AG04449 (cell line): ENCODE measurements around the gene BCL7B.
"Not testable (repeated sequence)": the region's sequence is repeated elsewhere in the genome, so short reads cannot be mapped to it uniquely, and the experiment has no call there.

Source experiments
- CTCF ChIA-PET: fragments of 350-600 bp; formaldehyde crosslinking; extraction: SDS; loops from one replicate; lab custom pipeline; 2021; ENCODE audit warnings: antibody characterized with exemption; lab: Yijun Ruan, JAX
- POLR2A ChIA-PET: fragments of 400-600, 350-600 bp; formaldehyde crosslinking; extraction: SDS; loops from one replicate; lab custom pipeline; 2020; ENCODE audit warnings: antibody characterized with exemption, inconsistent platforms; lab: Yijun Ruan, JAX
- DNase-seq: peaks from one replicate; pipeline ENCODE4 v3.0.0-alpha.2; 2010; ENCODE audit warnings: low read depth, low spot score
- H3K4me3 ChIP-seq: 2 replicates; pipeline ENCODE4 v1.5.1; 2011; ENCODE audit warnings: low read depth, mild to moderate bottlenecking, control low read depth, low read length
- CTCF ChIP-seq: IDR thresholded peaks from one replicate; pipeline ENCODE4 v1.5.1; 2011; ENCODE audit warnings: mild to moderate bottlenecking, moderate library complexity, low read length, control low read depth, inconsistent platforms; ENCODE audit not compliant: insufficient read depth; ENCODE audit errors: missing control alignments

BCL7B gene

GRCh38 chr7:73555411-73555982, 2.0 kb downstream of the BCL7B start:
- no peak for TF ChIP-seq CTCF
- DNase-seq: no peak
- no peak overlapping the region for H3K4me3 ChIP-seq
- ChIA-PET CTCF (no interaction called here), POLR2A (no interaction called here)

- DNase-seq, H3K4me3 ChIP-seq, CTCF ChIA-PET, POLR2A ChIA-PET: not testable (repeated sequence)
Observed at GRCh38 chr7:73550093-73550492, 7.4 kb downstream of the BCL7B start.

- CTCF ChIA-PET: no interaction called here
- no peak for DNase-seq
- no peak for TF ChIP-seq CTCF
- POLR2A ChIA-PET: interaction anchor here (1.1 kb wide), 1 partner anchor 27 kb away, joined by 3 read pairs; the partner anchor contains the start of gene BAZ1B
- H3K4me3 ChIP-seq: no peak overlapping the region
Observed at GRCh38 chr7:73549176-73549575, 8.3 kb downstream of the BCL7B start.

- H3K4me3 ChIP-seq: no peak overlapping the region
- ChIA-PET POLR2A (interaction anchor here (1.1 kb wide), 1 partner anchor 9 kb away, joined by 3 read pairs; no protein-coding TSS in a partner anchor), CTCF (interaction anchor here (2.2 kb wide), 1 partner anchor 23 kb away, joined by 5 read pairs; no protein-coding TSS in a partner anchor)
- DNase-seq: no peak
- TF ChIP-seq CTCF: no peak
Observed at GRCh38 chr7:73547841-73548240, 9.6 kb downstream of the BCL7B start.

GRCh38 chr7:73544678-73545077, 12.8 kb downstream of the BCL7B start:
- H3K4me3 ChIP-seq: no peak overlapping the region
- CTCF ChIA-PET: no interaction called here
- DNase-seq: no peak
- TF ChIP-seq CTCF: no peak
- POLR2A ChIA-PET: no interaction called here

- ChIA-PET CTCF (no interaction called here), POLR2A (no interaction called here)
- TF ChIP-seq CTCF: no peak
- DNase-seq: no peak
- no peak overlapping the region for H3K4me3 ChIP-seq
Observed at GRCh38 chr7:73541722-73542121, 15.8 kb downstream of the BCL7B start.

GRCh38 chr7:73539709-73540108, 17.8 kb downstream of the BCL7B start:
- ChIA-PET POLR2A (no interaction called here), CTCF (interaction anchor here (1.4 kb wide), 1 partner anchor 128 kb away, joined by 3 read pairs; the partner anchor contains the start of gene VPS37D)
- no peak overlapping the region for H3K4me3 ChIP-seq
- DNase-seq: no peak
- no peak for TF ChIP-seq CTCF

GRCh38 chr7:73538510-73538909, 19.0 kb downstream of the BCL7B start:
- H3K4me3 ChIP-seq, DNase-seq: not testable (repeated sequence)
- ChIA-PET POLR2A (interaction anchor here (1.0 kb wide), 1 partner anchor 22 kb away, joined by 6 read pairs; no protein-coding TSS in a partner anchor), CTCF (interaction anchor here (1.1 to 1.4 kb wide), 3 partner anchors 16 to 187 kb away, joined by 3 read pairs; partner anchors contain the start of genes BAZ1B and VPS37D)
